GM13977 (cell line): Measurements from ENCODE around the gene CYB5R3.

Experiments used
- DNase-seq: peaks from one replicate; pipeline ENCODE4 v3.0.0; 2012; ENCODE audit warnings: low spot score
- CTCF ChIP-seq: IDR thresholded peaks from 2 replicates; pipeline ENCODE4 v1.5.1; 2012; ENCODE audit warnings: mild to moderate bottlenecking, control low read depth; ENCODE audit not compliant: insufficient read depth; ENCODE audit errors: extremely low read depth, missing control alignments
- in situ Hi-C: fragments of 300-500 bp; cut with MboI; formaldehyde crosslinking; loops from one replicate; pipeline ENCODE4 v1.12.0; 2022; ENCODE audit warnings: low sequenced_read_pairs, low pct_unique_long_range_greater_than_20kb, mixed read lengths, inconsistent platforms; ENCODE audit not compliant: unreplicated experiment

The CYB5R3 gene

GRCh38 chr22:42644422-42645340, 4.5 kb downstream of the CYB5R3 start:
- DNase-seq: no peak
- no peak for TF ChIP-seq CTCF
- in situ Hi-C loops: no loop called here

DNA sequence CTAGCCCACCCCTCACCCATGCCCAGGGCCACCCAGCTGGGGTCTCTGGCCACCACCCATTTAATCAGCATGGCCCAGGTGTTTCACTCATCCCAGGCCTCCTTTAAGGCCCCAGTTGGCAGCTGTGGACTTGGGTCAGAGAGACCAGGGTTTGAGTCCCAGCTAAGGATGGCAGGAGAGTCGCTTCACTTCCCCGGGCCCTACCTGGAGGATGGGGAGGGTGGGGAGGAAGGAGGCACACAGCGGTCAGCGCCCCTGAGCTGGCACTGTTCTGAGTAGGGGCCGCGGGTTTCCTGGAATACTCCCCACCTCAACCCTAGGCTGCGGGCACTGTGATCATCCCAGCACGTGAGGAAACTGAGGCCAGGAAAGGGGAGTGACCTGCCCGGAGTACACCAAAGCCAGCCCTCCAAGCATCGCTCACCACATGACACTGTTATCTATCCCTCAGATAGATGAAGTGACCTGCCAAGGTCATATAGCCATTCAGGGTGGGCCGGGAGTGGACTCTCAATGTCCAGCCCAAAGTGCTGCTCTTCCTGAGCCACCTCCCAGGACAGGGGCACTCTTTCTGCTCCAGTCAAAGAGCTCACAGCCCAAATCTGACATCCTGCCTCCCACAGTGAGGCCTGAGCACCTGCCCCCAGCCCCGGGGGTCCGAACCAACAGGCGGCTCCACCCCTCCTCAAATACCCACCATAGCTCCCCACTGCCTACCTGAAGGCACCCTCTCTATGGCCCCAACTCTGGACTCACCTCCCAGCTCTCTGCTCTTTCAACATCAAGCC, 5.4 kb downstream of the CYB5R3 start:
- in situ Hi-C loops: no loop called here
- DNase-seq: no peak
- TF ChIP-seq CTCF: no peak

GRCh38 chr22:42642806-42643633, 6.2 kb downstream of the CYB5R3 start:
- in situ Hi-C loops: no loop called here
- DNase-seq: no peak
- no peak for TF ChIP-seq CTCF

GRCh38 chr22:42641801-42642413, 7.3 kb downstream of the CYB5R3 start:
- DNase-seq: no peak
- in situ Hi-C loops: no loop called here
- TF ChIP-seq CTCF: no peak

GRCh38 chr22:42639541-42640241, 9.5 kb downstream of the CYB5R3 start:
- in situ Hi-C loops: no loop called here
- no peak for DNase-seq
- no peak for TF ChIP-seq CTCF
